ENCODE measurements around the gene B3GNT3. TPM values are rescaled to one million over a fixed set of nuclear protein-coding genes. Genes with fewer than 3 reads are reported as not detected.

The B3GNT3 gene
- total RNA-seq, 1 donor from 2014 or later, result not detected

DNA sequence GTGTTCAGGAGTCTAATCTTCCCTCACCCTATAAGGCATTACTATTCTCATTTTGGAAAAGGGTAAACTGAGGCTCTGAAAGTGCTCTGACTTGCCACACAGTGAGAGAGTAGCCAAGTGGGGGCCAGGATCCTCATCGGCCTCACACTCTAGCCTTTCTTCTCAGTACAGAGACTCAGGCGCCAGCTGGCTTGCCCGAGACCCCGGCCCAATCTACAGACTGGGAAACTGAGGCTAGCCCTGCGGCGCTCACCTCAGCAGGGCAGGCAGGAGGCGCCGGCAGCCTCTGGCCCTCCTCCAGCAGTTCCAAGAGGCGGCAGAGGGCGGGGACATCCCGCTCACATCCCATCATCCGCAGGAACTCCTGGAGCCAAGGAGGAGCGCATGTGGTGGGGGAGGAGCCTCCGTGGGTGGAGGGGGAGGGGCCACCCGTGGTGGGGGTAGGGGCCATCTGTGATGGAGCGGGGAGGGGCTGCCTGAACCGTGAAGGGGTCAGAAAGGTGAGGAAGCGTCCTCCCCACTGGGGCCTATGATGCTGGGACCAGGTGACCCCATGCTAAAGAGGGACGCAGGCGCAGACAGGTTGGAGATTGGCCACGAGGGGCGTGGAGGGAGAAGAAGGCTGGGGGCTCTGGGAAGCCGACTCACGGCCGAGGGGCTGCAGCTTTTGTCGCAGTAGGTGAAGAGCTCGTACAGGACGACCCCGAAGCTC, 35.1 kb downstream of the B3GNT3 start:
- peak; percentile 89 for DNase-seq (ENCODE audit: low spot score)
- Histone ChIP-seq H3K27me3 (peaks cover 20% of the 10 kb centered on the region), H3K36me3 (no peaks in the 10 kb centered on the region), H3F3A (ENCODE audit: low read depth) (peaks cover 35% of the 10 kb centered on the region), H3K4me1 (peaks cover 10% of the 10 kb centered on the region), H3K9ac (no peak overlapping the region), H3K4me2 (peak overlapping the region; percentile 79), H4K20me1 (ENCODE audit: low read depth) (peaks cover 4% of the 10 kb centered on the region), H2AFZ (replicated peaks) (peak overlapping the region; percentile 46), H3K79me2 (ENCODE audit: low read depth) (no peaks in the 10 kb centered on the region), H3K9me3 (ENCODE audit: low read depth) (no peaks in the 10 kb centered on the region), H3K27ac (peak overlapping the region; percentile 15), H3K4me3 (peak overlapping the region; percentile 49)
- no peak overlapping the region for H3K27ac Mint-ChIP-seq
- peak overlapping the region; percentile 86 for H3K4me3 Mint-ChIP-seq
- no peaks in the 10 kb centered on the region for H3K36me3 Mint-ChIP-seq
- TF ChIP-seq, protein P1, sequence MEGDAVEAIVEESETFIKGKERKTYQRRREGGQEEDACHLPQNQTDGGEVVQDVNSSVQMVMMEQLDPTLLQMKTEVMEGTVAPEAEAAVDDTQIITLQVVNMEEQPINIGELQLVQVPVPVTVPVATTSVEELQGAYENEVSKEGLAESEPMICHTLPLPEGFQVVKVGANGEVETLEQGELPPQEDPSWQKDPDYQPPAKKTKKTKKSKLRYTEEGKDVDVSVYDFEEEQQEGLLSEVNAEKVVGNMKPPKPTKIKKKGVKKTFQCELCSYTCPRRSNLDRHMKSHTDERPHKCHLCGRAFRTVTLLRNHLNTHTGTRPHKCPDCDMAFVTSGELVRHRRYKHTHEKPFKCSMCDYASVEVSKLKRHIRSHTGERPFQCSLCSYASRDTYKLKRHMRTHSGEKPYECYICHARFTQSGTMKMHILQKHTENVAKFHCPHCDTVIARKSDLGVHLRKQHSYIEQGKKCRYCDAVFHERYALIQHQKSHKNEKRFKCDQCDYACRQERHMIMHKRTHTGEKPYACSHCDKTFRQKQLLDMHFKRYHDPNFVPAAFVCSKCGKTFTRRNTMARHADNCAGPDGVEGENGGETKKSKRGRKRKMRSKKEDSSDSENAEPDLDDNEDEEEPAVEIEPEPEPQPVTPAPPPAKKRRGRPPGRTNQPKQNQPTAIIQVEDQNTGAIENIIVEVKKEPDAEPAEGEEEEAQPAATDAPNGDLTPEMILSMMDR (IDR thresholded peaks at IDR 0.05), result peak; percentile 13
- TF ChIP-seq EZH2phosphoT487 (IDR thresholded peaks at IDR 0.05), result no peak
- H3K9me3 Mint-ChIP-seq, result no peaks in the 10 kb centered on the region
- H3K27me3 Mint-ChIP-seq (ENCODE audit: insufficient read depth, low read depth), result peaks cover 6% of the 10 kb centered on the region
- peaks cover 19% of the 10 kb centered on the region for H3K4me1 Mint-ChIP-seq

- peak overlapping the region; percentile 54 for H3K4me3 ChIP-seq
- H3K27ac ChIP-seq, result peak overlapping the region; percentile 15
- peak overlapping the region; percentile 79 for H3K4me2 ChIP-seq
- H3K79me2 ChIP-seq (ENCODE audit: low read depth), result no peaks in the 10 kb centered on the region
- H3K4me1 ChIP-seq, result peaks cover 13% of the 10 kb centered on the region
- Mint-ChIP-seq H3K9me3 (no peaks in the 10 kb centered on the region), H3K4me3 (peak overlapping the region; percentile 86), H3K27ac (no peak overlapping the region), H3K36me3 (no peaks in the 10 kb centered on the region), H3K4me1 (peaks cover 26% of the 10 kb centered on the region), H3K27me3 (ENCODE audit: insufficient read depth, low read depth) (peaks cover 6% of the 10 kb centered on the region)
- H4K20me1 ChIP-seq (ENCODE audit: low read depth), result peaks cover 4% of the 10 kb centered on the region
- H3K27me3 ChIP-seq, result peaks cover 20% of the 10 kb centered on the region
- H3K9ac ChIP-seq, result no peak overlapping the region
- peak overlapping the region; percentile 64 for H2AFZ ChIP-seq (replicated peaks)
- peaks cover 38% of the 10 kb centered on the region for H3F3A ChIP-seq (ENCODE audit: low read depth)
- DNase-seq (ENCODE audit: low spot score), result peak; percentile 96
- TF ChIP-seq EZH2 (IDR thresholded peaks at IDR 0.05), result no peak
- TF ChIP-seq, protein P1 (IDR thresholded peaks at IDR 0.05), result peak; percentile 0
- no peaks in the 10 kb centered on the region for H3K9me3 ChIP-seq (ENCODE audit: low read depth)
- no peaks in the 10 kb centered on the region for H3K36me3 ChIP-seq
Observed at GRCh38 chr19:17830567-17831418, 35.9 kb downstream of the B3GNT3 start.

- Mint-ChIP-seq H3K27ac (peak overlapping the region; percentile 82), H3K27me3 (ENCODE audit: insufficient read depth, low read depth) (peaks cover 6% of the 10 kb centered on the region), H3K4me1 (peaks cover 27% of the 10 kb centered on the region), H3K36me3 (no peaks in the 10 kb centered on the region), H3K4me3 (peak overlapping the region; percentile 69), H3K9me3 (no peaks in the 10 kb centered on the region)
- H3K9ac ChIP-seq, result no peak overlapping the region
- H3K27ac ChIP-seq, result no peak overlapping the region
- H3K4me3 ChIP-seq, result peak overlapping the region; percentile 54
- H3K36me3 ChIP-seq, result no peaks in the 10 kb centered on the region
- TF ChIP-seq EZH2phosphoT487 (IDR thresholded peaks at IDR 0.05) (peak; percentile 34), EZH2 (IDR thresholded peaks at IDR 0.05) (peak; percentile 34)
- TF ChIP-seq, protein P1 (IDR thresholded peaks at IDR 0.05), result no peak
- H4K20me1 ChIP-seq (ENCODE audit: low read depth), result peaks cover 4% of the 10 kb centered on the region
- peaks cover 13% of the 10 kb centered on the region for H3K4me1 ChIP-seq
- no peaks in the 10 kb centered on the region for H3K9me3 ChIP-seq (ENCODE audit: low read depth)
- no peaks in the 10 kb centered on the region for H3K79me2 ChIP-seq (ENCODE audit: low read depth)
- H2AFZ ChIP-seq (replicated peaks), result peak overlapping the region; percentile 64
- H3F3A ChIP-seq (ENCODE audit: low read depth), result peaks cover 38% of the 10 kb centered on the region
- H3K4me2 ChIP-seq, result peak overlapping the region; percentile 79
- peak; percentile 49 for DNase-seq (ENCODE audit: low spot score)
- peaks cover 20% of the 10 kb centered on the region for H3K27me3 ChIP-seq
Observed at GRCh38 chr19:17831419-17831888, 36.5 kb downstream of the B3GNT3 start.

Data from neural progenitor cell (in vitro differentiated cells).